KMS-11 (cell line): ENCODE data around the gene ANKRD10.

Experiments used
- H2AFZ ChIP-seq: fragments of 200-600 bp; sonication (generic); 2 replicates; pipeline ENCODE4 v1.6.1; 2016; ENCODE audit warnings: antibody characterized with exemption, mixed run types, low read depth
- H3K27ac ChIP-seq: fragments of 200-600 bp; sonication (generic); 2 replicates; pipeline ENCODE4 v1.6.1; 2016; ENCODE audit warnings: mild to moderate bottlenecking, mixed run types
- H3K27me3 ChIP-seq: fragments of 200-600 bp; sonication (generic); 2 replicates; pipeline ENCODE4 v1.6.1; 2017; ENCODE audit warnings: mild to moderate bottlenecking, low read depth, mixed run types, moderate library complexity; ENCODE audit not compliant: insufficient read depth
- H3K36me3 ChIP-seq: fragments of 200-600 bp; sonication (generic); 2 replicates; pipeline ENCODE4 v1.6.1; 2017; ENCODE audit warnings: mild to moderate bottlenecking, mixed run types; ENCODE audit not compliant: insufficient read depth
- H3K4me1 ChIP-seq: fragments of 200-600 bp; sonication (generic); 2 replicates; pipeline ENCODE4 v1.6.1; 2016; ENCODE audit warnings: mild to moderate bottlenecking, low read depth, mixed run types; ENCODE audit not compliant: poor library complexity, severe bottlenecking
- H3K4me2 ChIP-seq: fragments of 200-600 bp; sonication (generic); 2 replicates; pipeline ENCODE4 v1.7.0; 2016; ENCODE audit warnings: mild to moderate bottlenecking, mixed run types
- H3K4me3 ChIP-seq: fragments of 200-600 bp; sonication (generic); IDR thresholded peaks from 2 replicates; pipeline ENCODE4 v1.6.1; 2017; ENCODE audit warnings: low read depth, low read length, mixed read lengths; ENCODE audit not compliant: insufficient read depth
- H3K79me2 ChIP-seq: fragments of 200-600 bp; sonication (generic); 2 replicates; pipeline ENCODE4 v1.6.1; 2016; ENCODE audit warnings: low read depth, mixed run types; ENCODE audit not compliant: insufficient read depth
- H3K9ac ChIP-seq: fragments of 200-600 bp; sonication (generic); 2 replicates; pipeline ENCODE4 v1.6.1; 2016; ENCODE audit warnings: mild to moderate bottlenecking, mixed run types
- H4K20me1 ChIP-seq: fragments of 200-600 bp; sonication (generic); 2 replicates; pipeline ENCODE4 v1.6.1; 2016; ENCODE audit warnings: mild to moderate bottlenecking, mixed run types; ENCODE audit not compliant: insufficient read depth
- CTCF ChIP-seq: fragments of 200-600 bp; sonication (generic); conservative IDR thresholded peaks from 2 replicates; pipeline ENCODE4 v1.6.1; 2017; ENCODE audit warnings: low read depth, mild to moderate bottlenecking, antibody characterized with exemption, low read length, moderate library complexity, mixed read lengths

The ANKRD10 gene

DNA sequence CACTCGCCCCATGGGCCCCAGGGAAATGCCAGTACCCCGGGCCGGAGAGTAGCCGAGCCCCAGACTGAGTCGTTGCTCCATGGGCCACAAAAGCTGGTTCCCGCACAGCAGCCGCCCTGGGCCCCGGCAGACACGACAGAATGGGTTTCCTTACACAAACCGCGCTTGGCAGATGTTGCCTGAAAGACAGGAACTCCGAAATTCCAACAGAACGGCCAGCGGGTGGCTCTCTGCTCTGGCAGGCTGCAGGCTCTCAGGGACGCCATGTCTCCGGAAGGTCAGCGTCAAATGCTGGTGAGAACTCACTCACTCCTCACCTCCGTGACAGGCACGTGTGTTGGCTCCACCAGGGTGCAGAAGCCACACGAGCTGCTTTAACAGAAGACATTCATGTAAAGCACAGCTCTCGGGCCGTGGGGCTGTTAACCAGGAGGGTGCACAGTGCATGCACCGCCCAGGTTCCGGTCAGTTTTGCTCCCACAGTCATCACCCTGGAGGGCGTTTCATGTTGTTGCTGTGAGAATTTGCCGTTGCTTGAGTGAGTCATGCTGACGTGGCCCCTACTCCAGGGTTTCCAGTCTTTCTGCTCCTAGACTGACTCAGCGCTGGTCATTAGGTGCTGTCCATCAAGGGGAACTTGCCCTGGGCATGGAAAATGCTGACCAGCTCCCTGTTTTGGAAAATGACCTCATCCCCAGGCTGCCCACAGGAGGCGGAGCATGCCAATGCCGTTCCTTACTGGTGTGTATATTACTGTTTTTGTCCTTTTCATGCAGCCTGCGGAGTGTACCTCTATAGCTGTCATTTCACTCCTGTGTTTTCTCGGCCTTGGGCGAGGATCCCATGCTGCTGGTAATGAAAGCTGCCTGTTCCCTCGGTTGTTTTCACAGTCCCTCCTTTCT, 44.8 kb downstream of the ANKRD10 start:
- no peak overlapping the region for H3K4me2 ChIP-seq
- no peak for TF ChIP-seq CTCF
- H2AFZ ChIP-seq: no peak overlapping the region
- H3K36me3 ChIP-seq: no peaks in the 10 kb centered on the region
- no peaks in the 10 kb centered on the region for H3K27me3 ChIP-seq
- H3K4me1 ChIP-seq: no peaks in the 10 kb centered on the region
- no peak overlapping the region for H3K4me3 ChIP-seq
- H3K9ac ChIP-seq: no peak overlapping the region
- no peaks in the 10 kb centered on the region for H3K79me2 ChIP-seq
- no peaks in the 10 kb centered on the region for H4K20me1 ChIP-seq
- no peak overlapping the region for H3K27ac ChIP-seq

GRCh38 chr13:110869231-110869804, 45.6 kb downstream of the ANKRD10 start:
- no peak overlapping the region for H3K9ac ChIP-seq
- H4K20me1 ChIP-seq: no peaks in the 10 kb centered on the region
- H3K27me3 ChIP-seq: no peaks in the 10 kb centered on the region
- no peaks in the 10 kb centered on the region for H3K36me3 ChIP-seq
- no peak overlapping the region for H3K27ac ChIP-seq
- no peak overlapping the region for H3K4me2 ChIP-seq
- H2AFZ ChIP-seq: no peak overlapping the region
- no peak overlapping the region for H3K4me3 ChIP-seq
- TF ChIP-seq CTCF: no peak
- no peaks in the 10 kb centered on the region for H3K79me2 ChIP-seq
- no peaks in the 10 kb centered on the region for H3K4me1 ChIP-seq

GRCh38 chr13:110868720-110869119, 46.1 kb downstream of the ANKRD10 start:
- no peak overlapping the region for H3K27ac ChIP-seq
- H3K27me3 ChIP-seq: no peaks in the 10 kb centered on the region
- H4K20me1 ChIP-seq: no peaks in the 10 kb centered on the region
- H3K36me3 ChIP-seq: no peaks in the 10 kb centered on the region
- no peaks in the 10 kb centered on the region for H3K79me2 ChIP-seq
- no peak overlapping the region for H2AFZ ChIP-seq
- H3K4me3 ChIP-seq: no peak overlapping the region
- H3K4me1 ChIP-seq: no peaks in the 10 kb centered on the region
- no peak for TF ChIP-seq CTCF
- no peak overlapping the region for H3K4me2 ChIP-seq
- no peak overlapping the region for H3K9ac ChIP-seq

DNA sequence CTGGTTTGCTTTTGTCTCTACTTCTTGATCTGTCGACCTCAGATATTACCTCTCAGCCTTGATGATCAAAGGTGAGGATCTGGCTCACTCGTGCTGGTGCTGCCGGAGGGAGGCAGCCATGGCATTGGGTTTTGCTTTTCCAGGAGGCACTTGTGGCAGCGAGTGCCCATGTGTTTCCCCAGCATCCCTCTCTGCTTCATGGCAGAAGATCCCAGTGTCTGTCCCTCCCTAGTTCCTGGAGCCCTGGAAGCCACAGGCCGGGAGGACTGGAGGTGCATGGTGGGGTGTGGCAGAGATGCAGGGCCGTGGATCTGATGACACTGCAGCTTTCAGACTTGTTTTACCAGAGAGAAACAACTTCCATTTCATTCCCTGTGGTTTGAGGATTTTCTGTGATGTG, 47.5 kb downstream of the ANKRD10 start:
- H3K9ac ChIP-seq: no peak overlapping the region
- no peak overlapping the region for H3K4me3 ChIP-seq
- no peaks in the 10 kb centered on the region for H3K79me2 ChIP-seq
- H3K36me3 ChIP-seq: no peaks in the 10 kb centered on the region
- no peak overlapping the region for H3K27ac ChIP-seq
- H3K4me1 ChIP-seq: no peaks in the 10 kb centered on the region
- no peak for TF ChIP-seq CTCF
- no peak overlapping the region for H3K4me2 ChIP-seq
- H4K20me1 ChIP-seq: no peaks in the 10 kb centered on the region
- H2AFZ ChIP-seq: no peak overlapping the region
- H3K27me3 ChIP-seq: no peaks in the 10 kb centered on the region
